Progenitor cell of endocrine pancreas (in vitro differentiated cells): ENCODE data around the gene CPEB1. TPM values are rescaled to one million over a fixed set of nuclear protein-coding genes. Genes with fewer than 3 reads are reported as not detected.

Experiments
- DNase-seq: peaks from one replicate; pipeline ENCODE4 v3.0.0; 2021; ENCODE audit warnings: low spot score; ENCODE audit not compliant: unreplicated experiment
- H3K27ac Mint-ChIP-seq: 2 replicates; pipeline ENCODE4 v1.8.0; 2021; ENCODE audit warnings: mild to moderate bottlenecking, moderate library complexity, mixed read lengths
- H3K27me3 Mint-ChIP-seq: 2 replicates; pipeline ENCODE4 v1.8.0; 2021; ENCODE audit warnings: mixed read lengths
- H3K36me3 Mint-ChIP-seq: 2 replicates; pipeline ENCODE4 v1.8.0; 2022; ENCODE audit warnings: mixed read lengths; ENCODE audit not compliant: insufficient read depth
- H3K4me1 Mint-ChIP-seq: 2 replicates; pipeline ENCODE4 v1.8.0; 2021; ENCODE audit warnings: low read depth, mixed read lengths
- H3K4me3 Mint-ChIP-seq: 2 replicates; pipeline ENCODE4 v1.8.0; 2021; ENCODE audit warnings: low read depth, mild to moderate bottlenecking, moderate library complexity, mixed read lengths
- H3K9me3 Mint-ChIP-seq: 2 replicates; pipeline ENCODE4 v1.8.0; 2021; ENCODE audit warnings: low read depth, mixed read lengths
- CTCF ChIP-seq: fragments of 200-600 bp; sonication (generic); IDR thresholded peaks from one replicate; pipeline ENCODE4 v1.5.0; 2021; ENCODE audit warnings: antibody characterized with exemption, mild to moderate bottlenecking; ENCODE audit not compliant: unreplicated experiment
- total RNA-seq: library from RNA; stranded (reverse); gene quantifications from 2 replicates; pipeline ENCODE4 v1.2.1, GENCODE V29; 2021

Gene CPEB1
- total RNA-seq, 1 donor from 2014 or later, result 0.60 TPM

- no peaks in the 10 kb centered on the region for H3K36me3 Mint-ChIP-seq
- H3K4me3 Mint-ChIP-seq, result no peak overlapping the region
- TF ChIP-seq CTCF, result no peak
- peaks cover 22% of the 10 kb centered on the region for H3K27me3 Mint-ChIP-seq
- no peaks in the 10 kb centered on the region for H3K4me1 Mint-ChIP-seq
- DNase-seq, result no peak
- H3K27ac Mint-ChIP-seq, result no peak overlapping the region
- H3K9me3 Mint-ChIP-seq, result no peaks in the 10 kb centered on the region
Observed at GRCh38 chr15:82549199-82549665, 97.9 kb downstream of the CPEB1 start.

GRCh38 chr15:82548700-82549099 lies 98.5 kb downstream of the CPEB1 start:
- H3K27me3 Mint-ChIP-seq, result peaks cover 22% of the 10 kb centered on the region
- H3K27ac Mint-ChIP-seq, result no peak overlapping the region
- no peak for TF ChIP-seq CTCF
- H3K4me1 Mint-ChIP-seq, result no peaks in the 10 kb centered on the region
- no peaks in the 10 kb centered on the region for H3K36me3 Mint-ChIP-seq
- no peak for DNase-seq
- H3K4me3 Mint-ChIP-seq, result no peak overlapping the region
- H3K9me3 Mint-ChIP-seq, result no peaks in the 10 kb centered on the region

GRCh38 chr15:82545478-82545877 lies 101.7 kb downstream of the CPEB1 start:
- TF ChIP-seq CTCF, result no peak
- Mint-ChIP-seq H3K27ac (no peak overlapping the region), H3K4me3 (no peak overlapping the region), H3K9me3 (no peaks in the 10 kb centered on the region), H3K36me3 (no peaks in the 10 kb centered on the region), H3K4me1 (peaks cover 3% of the 10 kb centered on the region), H3K27me3 (peaks cover 8% of the 10 kb centered on the region)
- no peak for DNase-seq

- peaks cover 5% of the 10 kb centered on the region for H3K27me3 Mint-ChIP-seq
- DNase-seq, result no peak
- peaks cover 3% of the 10 kb centered on the region for H3K4me1 Mint-ChIP-seq
- H3K36me3 Mint-ChIP-seq, result no peaks in the 10 kb centered on the region
- H3K4me3 Mint-ChIP-seq, result no peak overlapping the region
- no peaks in the 10 kb centered on the region for H3K9me3 Mint-ChIP-seq
- H3K27ac Mint-ChIP-seq, result no peak overlapping the region
- TF ChIP-seq CTCF, result no peak
Observed at GRCh38 chr15:82545002-82545401, 102.2 kb downstream of the CPEB1 start.

GRCh38 chr15:82544431-82544830 lies 102.7 kb downstream of the CPEB1 start:
- no peaks in the 10 kb centered on the region for H3K9me3 Mint-ChIP-seq
- H3K27ac Mint-ChIP-seq, result no peak overlapping the region
- no peak for TF ChIP-seq CTCF
- peaks cover 5% of the 10 kb centered on the region for H3K27me3 Mint-ChIP-seq
- H3K36me3 Mint-ChIP-seq, result no peaks in the 10 kb centered on the region
- H3K4me1 Mint-ChIP-seq, result peaks cover 3% of the 10 kb centered on the region
- no peak overlapping the region for H3K4me3 Mint-ChIP-seq
- DNase-seq, result no peak
